Measurements from ENCODE around the gene PBX3. TPM values are rescaled to one million over a fixed set of nuclear protein-coding genes. Genes with fewer than 3 reads are reported as not detected.

The PBX3 gene
- total and polyA plus RNA-seq, 9 of the 15 experiments (the other 6 are each of a cell fraction or from before 2014, with no cell fraction given): 0.14 to 5.8 (median 0.92) TPM

DNA sequence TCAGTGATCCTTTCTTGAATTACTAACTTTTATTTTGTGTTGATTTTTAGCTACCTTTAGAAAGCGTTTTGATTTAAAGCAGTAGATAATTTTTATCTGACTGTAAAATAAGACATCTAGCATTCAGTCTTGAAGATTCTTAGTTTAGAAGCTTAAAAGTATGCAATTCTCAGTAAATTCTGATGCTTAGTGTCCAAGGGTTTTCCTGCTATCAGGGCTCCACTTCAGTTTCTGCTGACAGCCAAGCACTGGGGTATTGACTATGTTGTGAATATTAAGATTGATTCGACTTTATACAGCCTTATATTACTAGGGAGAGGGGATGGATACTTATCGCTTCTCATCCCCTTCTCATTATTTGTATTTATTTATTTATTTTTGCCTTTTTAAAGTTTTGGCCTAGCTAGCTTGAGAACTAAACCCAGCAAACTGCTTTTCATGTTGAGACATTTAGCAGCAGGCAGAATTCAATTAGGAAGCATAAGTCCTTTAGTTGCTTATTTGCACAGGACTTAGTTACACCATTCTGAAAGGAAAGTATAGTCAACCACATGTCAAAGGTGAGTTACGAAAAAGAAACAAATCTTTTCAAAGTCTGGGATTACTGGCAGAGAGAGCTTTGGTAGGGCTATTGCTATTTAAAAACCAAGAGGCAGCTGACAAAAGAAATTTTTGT lies 2.9 kb downstream of the PBX3 start:
- in situ Hi-C loops (cut with MboI): no loop called here
- no TSS peak for BruUV-seq (replicated peaks)

DNA sequence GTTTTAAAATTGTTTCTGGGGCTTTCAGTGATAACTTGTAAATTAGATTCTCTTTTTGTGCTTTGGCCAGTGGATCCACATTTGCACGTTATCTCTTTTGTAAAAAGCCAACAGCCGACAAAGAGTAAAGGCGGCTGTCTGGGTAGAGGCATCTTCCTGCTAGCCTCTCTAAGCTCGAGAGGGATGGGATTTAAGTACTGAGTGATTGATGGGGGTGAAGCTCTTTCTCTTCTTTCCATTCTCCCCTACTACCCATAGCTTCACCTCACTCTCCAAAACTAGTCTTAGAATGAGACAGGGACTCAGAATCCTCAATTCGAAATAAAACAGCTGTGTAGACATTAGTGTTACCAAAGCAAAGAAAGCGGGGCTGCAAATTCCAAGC lies 3.4 kb downstream of the PBX3 start:
- FAIRE-seq (no peak), ATAC-seq (no peak), DNase-seq (ENCODE audit: extremely low read depth in 1 of 4, low spot score in 3 of 4) (no peak)
- H3K27ac ChIP-seq (ENCODE audit: extremely low read depth, low read depth, low read length): no peak overlapping the region
- no peaks in the 10 kb centered on the region for H3K9me1 ChIP-seq (ENCODE audit: control insufficient read depth, insufficient read depth, low read length)
- no peaks in the 10 kb centered on the region for H3K79me2 ChIP-seq (ENCODE audit: control insufficient read depth, insufficient read depth, low read length)
- H3K9ac ChIP-seq (ENCODE audit: insufficient read depth in 1 of 2, low read depth in 2 of 2, low read length in 2 of 2): no peak overlapping the region
- intact Hi-C loops (cut with micrococcal nuclease) (loop anchor here (10.0 kb wide), 1 partner anchor 74 kb away; no protein-coding TSS in a partner anchor), in situ Hi-C loops (cut with MboI) (no loop called here)
- H3K36me3 ChIP-seq (ENCODE audit: control insufficient read depth, insufficient read depth, low read length): no peaks in the 10 kb centered on the region
- POLR2A ChIA-PET: interaction anchor here (2.0 kb wide), 1 partner anchor 9 kb away, joined by 10 read pairs; no protein-coding TSS in a partner anchor
- H3K4me3 ChIP-seq: no peak overlapping the region
- no peaks in the 10 kb centered on the region for H3K9me3 ChIP-seq (replicated peaks; ENCODE audit: control insufficient read depth, insufficient read depth, low read depth, low read length)
- 12% methylated on average over 6 of the region's 6 CpGs for WGBS (ENCODE audit: insufficient coverage, low coverage, missing lambda C conversion rate)
- peaks cover 5% of the 10 kb centered on the region; the same call in 1 of the 2 replicates for H4K20me1 ChIP-seq (replicated peaks; ENCODE audit: control insufficient read depth, insufficient read depth, low read length)
- no peak overlapping the region for H2AFZ ChIP-seq (ENCODE audit: low read depth, low read length)
- BruUV-seq (replicated peaks): no TSS peak
- CTCF ChIA-PET (ENCODE audit: low intra/inter-chr PET ratio): no interaction called here
- peaks cover 23 to 24% of the 10 kb centered on the region in 2 experiments for H3K27me3 ChIP-seq (ENCODE audit: control insufficient read depth in 2 of 2, insufficient read depth in 2 of 2, low read length in 2 of 2)
- no peak overlapping the region for H3K4me2 ChIP-seq (ENCODE audit: insufficient read depth, low read length)
- peaks cover 7 to 26% of the 10 kb centered on the region in 2 experiments for H3K4me1 ChIP-seq (replicated peaks in 1 of 2; ENCODE audit: control insufficient read depth in 2 of 2, insufficient read depth in 2 of 2, low read length in 2 of 2)
- no peak for TF ChIP-seq HNRNPH1 (optimal IDR thresholded peaks at IDR 0.05; ENCODE audit: low read depth, low read length)
- TF ChIP-seq, protein P1, sequence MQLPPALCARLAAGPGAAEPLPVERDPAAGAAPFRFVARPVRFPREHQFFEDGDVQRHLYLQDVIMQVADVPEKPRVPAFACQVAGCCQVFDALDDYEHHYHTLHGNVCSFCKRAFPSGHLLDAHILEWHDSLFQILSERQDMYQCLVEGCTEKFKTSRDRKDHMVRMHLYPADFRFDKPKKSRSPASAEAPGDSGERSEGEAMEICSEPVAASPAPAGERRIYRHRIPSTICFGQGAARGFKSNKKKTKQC (CRISPR knock-in tag; IDR thresholded peaks at IDR 0.05): no peak
- TF ChIP-seq, protein P2, sequence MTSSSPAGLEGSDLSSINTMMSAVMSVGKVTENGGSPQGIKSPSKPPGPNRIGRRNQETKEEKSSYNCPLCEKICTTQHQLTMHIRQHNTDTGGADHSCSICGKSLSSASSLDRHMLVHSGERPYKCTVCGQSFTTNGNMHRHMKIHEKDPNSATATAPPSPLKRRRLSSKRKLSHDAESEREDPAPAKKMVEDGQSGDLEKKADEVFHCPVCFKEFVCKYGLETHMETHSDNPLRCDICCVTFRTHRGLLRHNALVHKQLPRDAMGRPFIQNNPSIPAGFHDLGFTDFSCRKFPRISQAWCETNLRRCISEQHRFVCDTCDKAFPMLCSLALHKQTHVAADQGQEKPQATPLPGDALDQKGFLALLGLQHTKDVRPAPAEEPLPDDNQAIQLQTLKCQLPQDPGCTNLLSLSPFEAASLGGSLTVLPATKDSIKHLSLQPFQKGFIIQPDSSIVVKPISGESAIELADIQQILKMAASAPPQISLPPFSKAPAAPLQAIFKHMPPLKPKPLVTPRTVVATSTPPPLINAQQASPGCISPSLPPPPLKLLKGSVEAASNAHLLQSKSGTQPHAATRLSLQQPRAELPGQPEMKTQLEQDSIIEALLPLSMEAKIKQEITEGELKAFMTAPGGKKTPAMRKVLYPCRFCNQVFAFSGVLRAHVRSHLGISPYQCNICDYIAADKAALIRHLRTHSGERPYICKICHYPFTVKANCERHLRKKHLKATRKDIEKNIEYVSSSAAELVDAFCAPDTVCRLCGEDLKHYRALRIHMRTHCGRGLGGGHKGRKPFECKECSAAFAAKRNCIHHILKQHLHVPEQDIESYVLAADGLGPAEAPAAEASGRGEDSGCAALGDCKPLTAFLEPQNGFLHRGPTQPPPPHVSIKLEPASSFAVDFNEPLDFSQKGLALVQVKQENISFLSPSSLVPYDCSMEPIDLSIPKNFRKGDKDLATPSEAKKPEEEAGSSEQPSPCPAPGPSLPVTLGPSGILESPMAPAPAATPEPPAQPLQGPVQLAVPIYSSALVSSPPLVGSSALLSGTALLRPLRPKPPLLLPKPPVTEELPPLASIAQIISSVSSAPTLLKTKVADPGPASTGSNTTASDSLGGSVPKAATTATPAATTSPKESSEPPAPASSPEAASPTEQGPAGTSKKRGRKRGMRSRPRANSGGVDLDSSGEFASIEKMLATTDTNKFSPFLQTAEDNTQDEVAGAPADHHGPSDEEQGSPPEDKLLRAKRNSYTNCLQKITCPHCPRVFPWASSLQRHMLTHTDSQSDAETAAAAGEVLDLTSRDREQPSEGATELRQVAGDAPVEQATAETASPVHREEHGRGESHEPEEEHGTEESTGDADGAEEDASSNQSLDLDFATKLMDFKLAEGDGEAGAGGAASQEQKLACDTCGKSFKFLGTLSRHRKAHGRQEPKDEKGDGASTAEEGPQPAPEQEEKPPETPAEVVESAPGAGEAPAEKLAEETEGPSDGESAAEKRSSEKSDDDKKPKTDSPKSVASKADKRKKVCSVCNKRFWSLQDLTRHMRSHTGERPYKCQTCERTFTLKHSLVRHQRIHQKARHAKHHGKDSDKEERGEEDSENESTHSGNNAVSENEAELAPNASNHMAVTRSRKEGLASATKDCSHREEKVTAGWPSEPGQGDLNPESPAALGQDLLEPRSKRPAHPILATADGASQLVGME (CRISPR knock-in tag; IDR thresholded peaks at IDR 0.05): no peak
- TF ChIP-seq, protein P3, sequence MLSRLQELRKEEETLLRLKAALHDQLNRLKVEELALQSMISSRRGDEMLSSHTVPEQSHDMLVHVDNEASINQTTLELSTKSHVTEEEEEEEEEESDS (CRISPR knock-in tag; IDR thresholded peaks at IDR 0.05): no peak

More for the DNA sequence above, 2.9 kb downstream of the PBX3 start:
- ChIA-PET POLR2A (interaction anchor here (0.6 to 2.0 kb wide), 3 partner anchors 9 to 59 kb away, joined by 3 to 10 read pairs (median 4); no protein-coding TSS in a partner anchor), CTCF (ENCODE audit: low intra/inter-chr PET ratio) (no interaction called here)
- whole genome bisulfite sequencing (ENCODE audit: insufficient coverage, low coverage, missing lambda C conversion rate): 26% methylated on average over 4 of the region's 4 CpGs
- FAIRE-seq (no peak), ATAC-seq (no peak), DNase-seq (ENCODE audit: extremely low read depth in 1 of 4, low spot score in 3 of 4) (no peak)
- Histone ChIP-seq H3K9me1 (ENCODE audit: control insufficient read depth, insufficient read depth, low read length) (no peaks in the 10 kb centered on the region), H3K4me3 (no peak overlapping the region), H2AFZ (ENCODE audit: low read depth, low read length) (no peak overlapping the region), H3K79me2 (ENCODE audit: control insufficient read depth, insufficient read depth, low read length) (no peaks in the 10 kb centered on the region), H4K20me1 (replicated peaks; ENCODE audit: control insufficient read depth, insufficient read depth, low read length) (peaks cover 7% of the 10 kb centered on the region; the same call in 1 of the 2 replicates), H3K27ac (ENCODE audit: extremely low read depth, low read depth, low read length) (no peak overlapping the region), H3K9me3 (replicated peaks; ENCODE audit: control insufficient read depth, insufficient read depth, low read depth, low read length) (no peaks in the 10 kb centered on the region), H3K9ac (ENCODE audit: insufficient read depth in 1 of 2, low read depth in 2 of 2, low read length in 2 of 2) (no peak overlapping the region), H3K4me1 (replicated peaks in 1 of 2; ENCODE audit: control insufficient read depth in 2 of 2, insufficient read depth in 2 of 2, low read length in 2 of 2) (peaks cover 8 to 26% of the 10 kb centered on the region in 2 experiments), H3K27me3 (ENCODE audit: control insufficient read depth in 2 of 2, insufficient read depth in 2 of 2, low read length in 2 of 2) (peaks cover 25 to 26% of the 10 kb centered on the region in 2 experiments), H3K36me3 (ENCODE audit: control insufficient read depth, insufficient read depth, low read length) (no peaks in the 10 kb centered on the region), H3K4me2 (ENCODE audit: insufficient read depth, low read length) (no peak overlapping the region)
- intact Hi-C loops (cut with micrococcal nuclease): loop anchor here (5.0 to 10.0 kb wide), 2 partner anchors 43 to 75 kb away; partner anchors contain the start of gene MAPKAP1
- TF ChIP-seq CBX2 (IDR thresholded peaks at IDR 0.05; ENCODE audit: insufficient read depth, low read length, poor library complexity, severe bottlenecking) (peak; percentile 82), ZNF778 (CRISPR knock-in tag; IDR thresholded peaks at IDR 0.05) (no peak)
